ENCODE data around the gene TNPO3. TPM values are rescaled to one million over a fixed set of nuclear protein-coding genes. Genes with fewer than 3 reads are reported as not detected.
A peak's percentile ranks its signal among the peaks of the same experiment; 100 is the strongest.

The TNPO3 gene
- total and polyA plus RNA-seq, 7 donors: 22.6 to 62.1 (median 37.0) TPM

DNA sequence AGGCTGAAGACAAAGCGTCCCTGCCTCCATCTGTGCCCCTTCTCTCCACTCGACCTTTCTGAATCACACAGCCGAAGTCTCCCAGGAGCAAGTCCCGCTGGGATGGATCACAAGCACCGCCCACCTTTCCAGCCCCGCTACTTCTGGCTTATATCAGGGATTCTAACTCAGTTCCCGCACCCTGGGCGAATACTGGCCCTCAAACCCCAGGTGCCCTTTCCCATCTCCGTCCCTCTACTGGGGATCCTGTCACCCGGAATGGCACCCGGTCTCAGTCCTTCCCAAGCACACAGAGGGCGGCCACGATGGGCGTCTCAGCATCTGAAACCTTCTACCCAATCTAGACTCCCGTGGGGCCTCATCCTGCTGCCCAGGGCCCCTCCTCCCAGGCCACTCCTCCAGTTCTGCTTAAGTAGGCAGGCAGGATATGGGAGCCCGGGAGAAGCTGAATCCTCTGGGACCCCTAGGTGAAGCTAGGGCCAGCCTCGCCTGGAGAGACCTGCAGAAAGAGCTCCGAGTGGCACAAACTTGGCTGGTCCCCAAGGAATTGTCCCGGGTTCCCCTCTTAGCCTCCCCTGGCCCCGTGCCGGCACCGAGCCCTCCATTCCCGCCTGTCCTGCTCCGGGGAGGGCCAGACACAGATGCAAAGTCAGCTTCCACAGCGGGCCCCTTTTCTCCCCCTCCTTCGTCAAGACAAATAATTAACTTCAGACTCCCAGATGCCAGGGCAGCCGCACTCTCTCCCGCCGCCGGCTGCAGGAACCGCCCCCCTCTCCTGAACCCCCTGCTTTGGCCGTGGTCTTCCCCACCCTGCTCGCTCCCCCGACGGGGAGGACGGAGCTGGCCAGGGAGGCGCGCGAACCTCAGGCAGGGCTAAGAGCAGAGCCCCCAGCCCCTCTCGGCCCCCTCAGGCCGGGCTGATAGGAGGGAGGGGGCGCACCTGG is 145.0 kb downstream of the TNPO3 start:
- TF ChIP-seq, protein P1, sequence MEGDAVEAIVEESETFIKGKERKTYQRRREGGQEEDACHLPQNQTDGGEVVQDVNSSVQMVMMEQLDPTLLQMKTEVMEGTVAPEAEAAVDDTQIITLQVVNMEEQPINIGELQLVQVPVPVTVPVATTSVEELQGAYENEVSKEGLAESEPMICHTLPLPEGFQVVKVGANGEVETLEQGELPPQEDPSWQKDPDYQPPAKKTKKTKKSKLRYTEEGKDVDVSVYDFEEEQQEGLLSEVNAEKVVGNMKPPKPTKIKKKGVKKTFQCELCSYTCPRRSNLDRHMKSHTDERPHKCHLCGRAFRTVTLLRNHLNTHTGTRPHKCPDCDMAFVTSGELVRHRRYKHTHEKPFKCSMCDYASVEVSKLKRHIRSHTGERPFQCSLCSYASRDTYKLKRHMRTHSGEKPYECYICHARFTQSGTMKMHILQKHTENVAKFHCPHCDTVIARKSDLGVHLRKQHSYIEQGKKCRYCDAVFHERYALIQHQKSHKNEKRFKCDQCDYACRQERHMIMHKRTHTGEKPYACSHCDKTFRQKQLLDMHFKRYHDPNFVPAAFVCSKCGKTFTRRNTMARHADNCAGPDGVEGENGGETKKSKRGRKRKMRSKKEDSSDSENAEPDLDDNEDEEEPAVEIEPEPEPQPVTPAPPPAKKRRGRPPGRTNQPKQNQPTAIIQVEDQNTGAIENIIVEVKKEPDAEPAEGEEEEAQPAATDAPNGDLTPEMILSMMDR (IDR thresholded peaks at IDR 0.05): no peak
- no peak overlapping the region for H3K27ac ChIP-seq
- peaks cover 0 to 65% (median 27%) of the 10 kb centered on the region in 3 donors for H3K27me3 ChIP-seq (ENCODE audit: insufficient read depth in 3 of 3, low read length in 2 of 3)
- no peaks in the 10 kb centered on the region for H3K9me3 ChIP-seq
- no peaks in the 10 kb centered on the region for H3K4me1 ChIP-seq
- peak overlapping the region; percentile 32 for H3K4me3 ChIP-seq
- WGBS, 3 donors: 11 to 12% (median 12%) methylated on average over 37 to 42 of the region's 42 CpGs
- DNase-seq (no peak), ATAC-seq (no peak)
- intact Hi-C loops (cut with DNase I): no loop called here
- no peaks in the 10 kb centered on the region for H3K36me3 ChIP-seq (ENCODE audit: insufficient read depth in 1 of 2, low read depth in 1 of 2)

DNA sequence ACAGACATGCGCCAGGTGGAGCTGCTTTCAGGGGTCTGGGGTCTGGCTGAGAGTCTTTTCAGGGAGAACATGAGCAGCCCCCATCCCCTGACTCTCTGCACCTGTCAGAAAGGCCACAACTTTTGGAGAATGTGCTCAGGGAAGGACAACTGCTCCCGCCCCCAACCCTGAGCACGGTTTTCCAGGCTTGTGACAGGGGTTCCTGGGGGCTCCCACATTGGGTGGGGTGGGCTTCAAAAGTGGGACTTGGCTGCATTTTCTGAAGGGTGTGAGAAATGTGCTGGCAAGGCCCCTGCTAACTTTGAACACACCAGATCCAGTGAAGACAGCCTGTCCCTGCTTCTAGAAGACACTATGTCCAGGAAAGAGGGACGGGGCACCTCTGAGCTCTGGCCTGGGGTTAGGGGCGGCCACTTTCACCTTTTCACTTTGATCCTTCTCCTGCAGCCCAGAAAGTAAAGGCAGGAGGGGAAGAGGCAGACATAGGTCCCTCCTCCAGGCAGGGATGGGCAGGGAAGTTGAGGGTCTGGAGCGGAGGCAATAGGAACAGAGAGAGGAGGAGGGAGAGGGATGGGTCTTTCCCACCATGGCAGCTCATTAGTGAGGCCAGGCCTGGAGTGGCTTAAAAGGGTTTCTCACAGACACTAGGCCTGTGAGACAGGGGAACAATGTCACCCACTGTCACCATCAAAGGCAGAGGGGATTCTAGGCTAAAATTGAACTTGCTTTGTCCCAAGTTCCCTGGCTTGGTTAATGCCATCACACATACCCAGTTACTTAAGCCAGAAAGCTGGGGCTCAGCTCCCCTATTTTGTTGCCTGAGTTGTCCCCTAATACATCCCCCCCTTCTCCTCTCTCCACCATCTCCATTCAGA is 145.9 kb downstream of the TNPO3 start:
- Histone ChIP-seq H3K27ac (no peak overlapping the region), H3K36me3 (ENCODE audit: insufficient read depth in 1 of 2, low read depth in 1 of 2) (no peaks in the 10 kb centered on the region), H3K27me3 (ENCODE audit: insufficient read depth in 3 of 3, low read length in 2 of 3) (peaks cover 0 to 56% (median 21%) of the 10 kb centered on the region in 3 donors), H3K4me3 (no peak overlapping the region), H3K4me1 (no peaks in the 10 kb centered on the region), H3K9me3 (no peaks in the 10 kb centered on the region)
- intact Hi-C loops (cut with DNase I): no loop called here
- TF ChIP-seq, protein P1 (IDR thresholded peaks at IDR 0.05): no peak
- ATAC-seq: no peak
- no peak for DNase-seq
- 86 to 90% (median 88%) methylated on average over 6 of the region's 6 CpGs for WGBS, 3 donors

DNA sequence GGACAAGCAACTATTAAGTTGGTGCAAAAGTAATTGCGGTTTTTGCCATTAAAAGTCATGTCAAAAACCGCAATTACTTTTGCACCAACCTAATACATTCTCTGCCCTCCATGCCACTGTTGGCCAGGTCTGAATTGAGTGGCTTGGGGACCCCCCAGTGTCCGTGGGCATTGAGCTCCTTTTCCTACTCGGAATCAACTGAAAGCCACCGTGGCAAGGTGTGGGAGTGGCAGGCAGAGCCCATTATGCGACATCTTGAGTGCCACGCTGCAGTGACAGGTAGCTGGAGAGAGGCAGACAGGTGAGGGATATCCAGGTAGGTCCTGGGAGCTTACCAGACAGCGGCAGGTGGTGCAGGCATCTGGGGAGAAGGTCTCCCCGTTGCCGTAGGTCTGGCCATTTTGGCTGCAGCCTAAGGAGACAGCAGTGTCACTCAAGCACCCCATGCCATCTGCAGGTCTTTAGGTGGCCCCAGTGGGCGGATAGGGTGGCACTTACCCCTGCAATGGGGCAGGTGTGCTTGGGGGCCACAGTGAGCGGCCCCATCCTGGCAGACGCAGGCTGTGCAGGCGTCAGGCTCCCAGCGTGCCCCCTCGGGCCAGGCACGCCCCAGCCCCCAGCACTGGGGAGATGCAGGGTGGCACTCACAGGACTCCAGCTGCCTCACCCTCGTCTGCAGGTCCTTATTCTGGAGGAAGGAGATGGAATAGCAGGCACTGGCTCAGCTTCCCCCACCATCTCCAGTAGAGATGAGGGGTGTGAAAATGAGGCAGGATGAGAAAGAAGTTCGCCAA is 147.9 kb downstream of the TNPO3 start:
- intact Hi-C loops (cut with DNase I): loop anchor here in 1 of 2 donors (1.0 kb wide), 1 partner anchor 184 kb away; no protein-coding TSS in a partner anchor
- H3K27ac ChIP-seq: no peak overlapping the region
- TF ChIP-seq, protein P1 (IDR thresholded peaks at IDR 0.05): no peak
- H3K36me3 ChIP-seq (ENCODE audit: insufficient read depth in 1 of 2, low read depth in 1 of 2): no peaks in the 10 kb centered on the region
- no peaks in the 10 kb centered on the region for H3K4me1 ChIP-seq
- no peaks in the 10 kb centered on the region for H3K9me3 ChIP-seq
- ATAC-seq: no peak
- H3K27me3 ChIP-seq (ENCODE audit: insufficient read depth in 3 of 3, low read length in 2 of 3): peaks cover 0 to 47% (median 20%) of the 10 kb centered on the region in 3 donors
- H3K4me3 ChIP-seq: no peak overlapping the region
- WGBS, 3 donors: 82 to 86% (median 84%) methylated on average over 19 of the region's 19 CpGs
- no peak for DNase-seq

DNA sequence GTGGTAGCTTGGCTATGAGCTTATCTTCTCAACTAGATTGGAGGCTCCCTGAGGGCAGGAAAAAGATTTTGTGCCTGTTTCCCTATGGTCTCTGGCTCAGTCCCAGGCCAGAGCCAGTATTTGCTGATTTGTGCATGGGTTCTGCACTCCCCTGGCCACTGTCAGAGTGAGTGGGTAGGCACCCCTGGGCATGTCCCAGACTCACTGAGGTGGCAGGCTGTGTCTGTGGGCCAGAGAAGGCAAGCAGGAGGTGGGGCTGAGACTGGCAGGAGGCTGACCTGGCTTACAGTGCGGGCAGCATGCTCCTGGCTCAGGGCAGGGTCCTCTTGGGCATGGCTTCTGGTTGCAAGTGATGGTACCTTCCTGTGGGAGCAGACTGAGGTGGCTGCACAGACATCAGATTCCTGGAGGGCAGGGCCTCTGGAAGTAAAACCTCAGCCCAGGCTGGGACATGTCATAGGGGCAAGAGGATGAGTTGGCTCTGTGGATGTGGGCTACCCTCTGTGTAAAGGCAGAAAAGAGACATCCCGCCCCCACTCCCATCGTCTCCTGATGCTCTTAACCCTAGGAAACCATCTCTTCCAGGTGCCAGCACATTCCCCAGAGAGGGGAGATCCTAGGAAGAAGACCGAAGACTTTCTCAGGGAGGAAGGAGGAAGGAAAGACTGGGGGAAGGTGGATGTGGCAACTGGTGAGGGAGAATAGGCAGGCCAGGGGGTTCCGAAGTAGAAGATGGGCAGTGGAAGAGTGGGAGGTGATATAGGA is 148.7 kb downstream of the TNPO3 start:
- intact Hi-C loops (cut with DNase I): loop anchor here in 1 of 2 donors (1.0 kb wide), 1 partner anchor 185 kb away; no protein-coding TSS in a partner anchor
- TF ChIP-seq, protein P1 (IDR thresholded peaks at IDR 0.05): no peak
- ATAC-seq (no peak), DNase-seq (no peak)
- Histone ChIP-seq H3K36me3 (ENCODE audit: insufficient read depth in 1 of 2, low read depth in 1 of 2) (no peaks in the 10 kb centered on the region), H3K27ac (no peak overlapping the region), H3K4me1 (no peaks in the 10 kb centered on the region), H3K27me3 (ENCODE audit: insufficient read depth in 3 of 3, low read length in 2 of 3) (peaks cover 0 to 39% (median 20%) of the 10 kb centered on the region in 3 donors), H3K4me3 (no peak overlapping the region), H3K9me3 (no peaks in the 10 kb centered on the region)
- WGBS, 3 donors: 82 to 87% (median 83%) methylated on average over 5 of the region's 5 CpGs
